ENCODE results near the gene TRIM45. TPM values are rescaled to one million over a fixed set of nuclear protein-coding genes. Genes with fewer than 3 reads are reported as not detected.
A peak's percentile ranks its signal among the peaks of the same experiment; 100 is the strongest.
"Not testable (repeated sequence)": the region's sequence is repeated elsewhere in the genome, so short reads cannot be mapped to it uniquely, and the experiment has no call there.

Gene TRIM45
- total RNA-seq, 2 donors from 2014 or later = 4.8 to 10.9 TPM

GRCh38 chr1:117162816-117163215, 41.3 kb upstream of the TRIM45 start:
- Histone ChIP-seq H3K36me3 (no peaks in the 10 kb centered on the region), H3K9me3 (no peaks in the 10 kb centered on the region), H3K27ac (no peak overlapping the region), H3K27me3 (no peaks in the 10 kb centered on the region), H3K4me1 (peaks cover 0 to 11% of the 10 kb centered on the region in 2 donors), H3K4me3 (no peak overlapping the region)
- no peak for DNase-seq (ENCODE audit: low spot score)
- no peak for TF ChIP-seq CTCF (IDR thresholded peaks at IDR 0.05)

GRCh38 chr1:117161887-117162286, 40.3 kb upstream of the TRIM45 start:
- peaks cover 0 to 5% of the 10 kb centered on the region in 2 donors for H3K4me1 ChIP-seq
- TF ChIP-seq CTCF (IDR thresholded peaks at IDR 0.05) = no peak
- no peaks in the 10 kb centered on the region for H3K27me3 ChIP-seq
- DNase-seq (ENCODE audit: low spot score) = no peak
- no peaks in the 10 kb centered on the region for H3K9me3 ChIP-seq
- no peaks in the 10 kb centered on the region for H3K36me3 ChIP-seq
- H3K4me3 ChIP-seq = no peak overlapping the region
- H3K27ac ChIP-seq = no peak overlapping the region

DNA sequence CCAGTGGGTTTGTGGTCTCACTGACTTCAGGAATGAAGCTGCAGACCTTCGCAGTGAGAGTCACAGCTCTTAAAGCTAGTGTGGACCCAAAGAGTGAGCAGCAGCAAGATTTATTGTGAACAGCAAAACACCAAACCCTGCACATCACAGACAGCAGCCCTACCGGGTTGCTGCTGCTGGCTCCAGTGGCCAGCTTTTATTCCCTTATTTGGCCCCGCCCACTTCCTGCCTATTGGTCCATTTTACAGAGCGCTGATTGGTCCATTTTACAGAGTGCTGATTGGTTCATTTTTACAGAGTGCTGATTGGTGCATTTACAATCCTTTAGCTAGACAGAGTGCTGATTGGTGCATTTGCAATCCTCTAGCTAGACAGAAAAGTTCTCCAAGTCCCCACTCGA, 29.8 kb upstream of the TRIM45 start:
- not testable (repeated sequence) for H3K9me3 ChIP-seq; H3K4me3 ChIP-seq; H3K27ac ChIP-seq; H3K4me1 ChIP-seq; H3K36me3 ChIP-seq; H3K27me3 ChIP-seq; DNase-seq (ENCODE audit: low spot score)

- H3K4me3 ChIP-seq = no peak overlapping the region
- no peaks in the 10 kb centered on the region for H3K27me3 ChIP-seq
- H3K9me3 ChIP-seq = no peaks in the 10 kb centered on the region
- TF ChIP-seq CTCF (IDR thresholded peaks at IDR 0.05) = no peak
- no peak for DNase-seq (ENCODE audit: low spot score)
- H3K4me1 ChIP-seq = no peaks in the 10 kb centered on the region
- H3K36me3 ChIP-seq = no peaks in the 10 kb centered on the region
- H3K27ac ChIP-seq = no peak overlapping the region
Measured at GRCh38 chr1:117150316-117150715, 28.8 kb upstream of the TRIM45 start.

- H3K36me3 ChIP-seq = no peaks in the 10 kb centered on the region
- H3K4me1 ChIP-seq = no peaks in the 10 kb centered on the region
- H3K27me3 ChIP-seq = no peaks in the 10 kb centered on the region
- no peak for TF ChIP-seq CTCF (IDR thresholded peaks at IDR 0.05)
- H3K9me3 ChIP-seq = no peaks in the 10 kb centered on the region
- DNase-seq (ENCODE audit: low spot score) = no peak
- H3K27ac ChIP-seq = peak overlapping the region; percentile 65 to 66
- peak overlapping the region; percentile 7 to 36 for H3K4me3 ChIP-seq
Measured at GRCh38 chr1:117147856-117148588, 26.5 kb upstream of the TRIM45 start.

DNA sequence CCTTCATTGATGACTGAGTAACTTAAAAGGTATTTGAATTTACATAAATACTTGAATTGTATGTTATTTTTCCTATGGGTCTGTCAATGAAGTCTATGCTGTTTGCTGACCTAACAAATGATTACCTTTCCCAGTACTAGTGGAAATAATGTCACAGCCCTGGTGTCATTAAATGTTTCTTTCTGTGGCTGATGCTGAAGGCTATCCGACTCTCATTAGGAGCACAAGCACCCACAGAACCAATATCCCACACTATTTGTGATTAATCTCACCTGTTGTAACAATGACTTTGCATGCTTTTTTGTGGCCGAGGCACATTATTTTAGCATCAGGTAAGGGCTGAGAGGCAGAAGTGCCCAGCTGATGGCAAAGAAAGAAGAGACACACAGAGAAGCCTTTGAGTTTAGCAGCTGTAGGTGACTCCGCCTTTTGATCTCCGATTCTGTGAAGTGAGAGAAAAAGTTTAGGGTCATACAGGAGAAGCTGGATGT, 25.8 kb upstream of the TRIM45 start:
- Histone ChIP-seq H3K4me1 (no peaks in the 10 kb centered on the region), H3K9me3 (no peaks in the 10 kb centered on the region), H3K36me3 (no peaks in the 10 kb centered on the region), H3K4me3 (peak overlapping the region; percentile 7 to 36), H3K27ac (peak overlapping the region; percentile 65 to 66), H3K27me3 (no peaks in the 10 kb centered on the region)
- TF ChIP-seq CTCF (IDR thresholded peaks at IDR 0.05) = no peak
- DNase-seq (ENCODE audit: low spot score) = no peak
